ENCODE data around the gene ZNF23. TPM values are rescaled to one million over a fixed set of nuclear protein-coding genes. Genes with fewer than 3 reads are reported as not detected.

Gene ZNF23
- total RNA-seq, 1 donor from 2014 or later = 11.4 TPM

DNA sequence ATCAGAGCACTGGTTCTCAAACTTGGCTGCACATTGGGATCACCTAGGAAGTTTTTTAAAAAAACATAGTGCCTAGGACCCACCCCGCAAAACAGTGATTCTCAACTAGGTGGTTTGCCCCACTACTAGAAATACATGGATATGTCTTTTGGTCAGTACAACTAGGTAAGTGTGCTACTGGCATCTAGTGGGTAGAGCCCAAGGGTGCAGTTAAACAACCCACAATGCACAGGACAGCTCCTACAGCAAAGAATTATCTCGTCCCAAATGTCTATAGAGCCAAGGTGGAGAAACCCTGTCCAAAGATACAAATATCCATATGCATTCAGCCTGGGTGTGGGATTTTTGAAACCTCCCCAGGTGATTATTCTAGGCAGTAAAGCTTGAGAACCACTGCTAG, 38.9 kb upstream of the ZNF23 start:
- H3K4me3 Mint-ChIP-seq (ENCODE audit: low read depth) = no peak overlapping the region
- H3K27ac Mint-ChIP-seq = no peak overlapping the region
- H3K4me1 Mint-ChIP-seq (ENCODE audit: low read depth) = no peaks in the 10 kb centered on the region
- no peak for DNase-seq (ENCODE audit: low spot score, unreplicated experiment)
- TF ChIP-seq, protein P1, sequence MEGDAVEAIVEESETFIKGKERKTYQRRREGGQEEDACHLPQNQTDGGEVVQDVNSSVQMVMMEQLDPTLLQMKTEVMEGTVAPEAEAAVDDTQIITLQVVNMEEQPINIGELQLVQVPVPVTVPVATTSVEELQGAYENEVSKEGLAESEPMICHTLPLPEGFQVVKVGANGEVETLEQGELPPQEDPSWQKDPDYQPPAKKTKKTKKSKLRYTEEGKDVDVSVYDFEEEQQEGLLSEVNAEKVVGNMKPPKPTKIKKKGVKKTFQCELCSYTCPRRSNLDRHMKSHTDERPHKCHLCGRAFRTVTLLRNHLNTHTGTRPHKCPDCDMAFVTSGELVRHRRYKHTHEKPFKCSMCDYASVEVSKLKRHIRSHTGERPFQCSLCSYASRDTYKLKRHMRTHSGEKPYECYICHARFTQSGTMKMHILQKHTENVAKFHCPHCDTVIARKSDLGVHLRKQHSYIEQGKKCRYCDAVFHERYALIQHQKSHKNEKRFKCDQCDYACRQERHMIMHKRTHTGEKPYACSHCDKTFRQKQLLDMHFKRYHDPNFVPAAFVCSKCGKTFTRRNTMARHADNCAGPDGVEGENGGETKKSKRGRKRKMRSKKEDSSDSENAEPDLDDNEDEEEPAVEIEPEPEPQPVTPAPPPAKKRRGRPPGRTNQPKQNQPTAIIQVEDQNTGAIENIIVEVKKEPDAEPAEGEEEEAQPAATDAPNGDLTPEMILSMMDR (IDR thresholded peaks at IDR 0.05; ENCODE audit: unreplicated experiment) = no peak
- no peaks in the 10 kb centered on the region for H3K27me3 Mint-ChIP-seq
- H3K36me3 Mint-ChIP-seq (ENCODE audit: insufficient read depth) = peaks cover 2% of the 10 kb centered on the region
- no peaks in the 10 kb centered on the region for H3K9me3 Mint-ChIP-seq (ENCODE audit: low read depth)

DNA sequence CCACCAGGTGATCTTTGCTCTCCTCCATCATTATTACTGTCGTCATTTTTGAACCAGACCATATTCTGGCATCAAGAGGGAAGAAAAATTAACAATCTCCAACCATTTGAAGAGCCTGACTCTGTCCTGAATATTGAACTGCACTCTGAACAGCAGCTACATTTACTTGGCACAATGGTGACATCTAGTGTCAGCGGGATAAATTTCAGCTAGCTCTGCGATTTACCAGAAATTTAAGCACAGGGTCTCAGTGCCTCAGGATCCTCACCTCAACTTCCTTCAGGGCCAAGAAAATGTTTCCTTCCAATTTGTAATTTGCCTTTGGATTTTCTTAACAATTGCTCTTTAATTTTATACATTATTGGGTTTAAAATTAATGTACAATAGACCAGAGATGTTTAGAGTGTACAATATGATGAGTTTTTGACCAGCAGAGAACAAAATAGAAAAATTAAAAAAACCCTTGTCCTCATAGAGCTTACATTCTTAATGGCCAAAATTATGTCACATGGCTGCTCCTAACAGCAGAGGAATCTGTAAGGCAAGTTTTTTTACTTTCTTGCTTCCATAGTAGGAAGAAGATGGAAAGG, 37.8 kb upstream of the ZNF23 start:
- no peaks in the 10 kb centered on the region for H3K4me1 Mint-ChIP-seq (ENCODE audit: low read depth)
- H3K36me3 Mint-ChIP-seq (ENCODE audit: insufficient read depth) = peaks cover 2% of the 10 kb centered on the region
- no peaks in the 10 kb centered on the region for H3K9me3 Mint-ChIP-seq (ENCODE audit: low read depth)
- H3K27ac Mint-ChIP-seq = no peak overlapping the region
- peak; percentile 24 for DNase-seq (ENCODE audit: low spot score, unreplicated experiment)
- TF ChIP-seq, protein P1 (IDR thresholded peaks at IDR 0.05; ENCODE audit: unreplicated experiment) = peak; percentile 76
- no peak overlapping the region for H3K4me3 Mint-ChIP-seq (ENCODE audit: low read depth)
- no peaks in the 10 kb centered on the region for H3K27me3 Mint-ChIP-seq

DNA sequence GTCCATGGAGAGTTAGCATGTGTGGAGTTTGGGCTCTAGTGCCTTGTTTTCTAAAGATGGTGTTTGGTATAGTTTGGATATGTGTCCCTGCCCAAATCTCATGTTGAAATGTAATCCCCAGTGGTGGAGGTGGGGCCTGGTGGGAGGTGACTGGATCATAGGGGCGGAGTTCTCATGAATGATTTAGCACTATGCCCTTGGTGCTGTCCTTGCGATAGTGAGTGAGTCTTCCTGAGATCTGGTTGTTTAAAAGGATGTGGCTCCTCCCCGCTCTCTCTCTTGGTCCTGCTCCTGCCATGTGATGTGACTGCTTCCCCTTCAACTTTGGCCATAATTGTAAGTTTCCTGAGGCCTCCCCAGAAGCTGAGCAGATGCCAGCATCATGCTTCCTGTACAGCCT, 36.0 kb upstream of the ZNF23 start:
- H3K27me3 Mint-ChIP-seq = no peaks in the 10 kb centered on the region
- no peak overlapping the region for H3K27ac Mint-ChIP-seq
- no peaks in the 10 kb centered on the region for H3K4me1 Mint-ChIP-seq (ENCODE audit: low read depth)
- H3K4me3 Mint-ChIP-seq (ENCODE audit: low read depth) = no peak overlapping the region
- no peaks in the 10 kb centered on the region for H3K36me3 Mint-ChIP-seq (ENCODE audit: insufficient read depth)
- DNase-seq (ENCODE audit: low spot score, unreplicated experiment) = no peak
- TF ChIP-seq, protein P1 (IDR thresholded peaks at IDR 0.05; ENCODE audit: unreplicated experiment) = no peak
- H3K9me3 Mint-ChIP-seq (ENCODE audit: low read depth) = no peaks in the 10 kb centered on the region

DNA sequence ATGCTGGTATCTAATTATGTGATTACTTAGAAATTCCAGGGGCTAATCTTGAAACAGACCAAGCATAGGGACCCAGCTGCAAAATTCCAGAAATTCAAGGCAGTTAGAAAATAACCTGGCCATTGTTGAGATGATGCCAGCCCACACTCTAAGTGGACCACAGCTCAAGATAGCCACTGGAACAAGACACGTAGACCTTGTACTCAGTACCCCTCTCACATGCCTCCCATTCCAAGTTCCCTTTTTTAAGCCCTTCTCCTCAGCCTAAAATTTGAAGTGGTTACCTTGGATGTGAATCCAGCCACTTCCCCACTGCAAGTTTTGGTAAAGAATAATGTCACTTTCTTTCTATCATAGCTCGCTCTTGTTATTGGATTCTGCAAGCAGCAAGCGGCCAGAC, 31.2 kb upstream of the ZNF23 start:
- no peaks in the 10 kb centered on the region for H3K9me3 Mint-ChIP-seq (ENCODE audit: low read depth)
- no peak overlapping the region for H3K4me3 Mint-ChIP-seq (ENCODE audit: low read depth)
- no peaks in the 10 kb centered on the region for H3K27me3 Mint-ChIP-seq
- no peaks in the 10 kb centered on the region for H3K36me3 Mint-ChIP-seq (ENCODE audit: insufficient read depth)
- TF ChIP-seq, protein P1 (IDR thresholded peaks at IDR 0.05; ENCODE audit: unreplicated experiment) = no peak
- no peak for DNase-seq (ENCODE audit: low spot score, unreplicated experiment)
- no peak overlapping the region for H3K27ac Mint-ChIP-seq
- H3K4me1 Mint-ChIP-seq (ENCODE audit: low read depth) = no peaks in the 10 kb centered on the region

DNA sequence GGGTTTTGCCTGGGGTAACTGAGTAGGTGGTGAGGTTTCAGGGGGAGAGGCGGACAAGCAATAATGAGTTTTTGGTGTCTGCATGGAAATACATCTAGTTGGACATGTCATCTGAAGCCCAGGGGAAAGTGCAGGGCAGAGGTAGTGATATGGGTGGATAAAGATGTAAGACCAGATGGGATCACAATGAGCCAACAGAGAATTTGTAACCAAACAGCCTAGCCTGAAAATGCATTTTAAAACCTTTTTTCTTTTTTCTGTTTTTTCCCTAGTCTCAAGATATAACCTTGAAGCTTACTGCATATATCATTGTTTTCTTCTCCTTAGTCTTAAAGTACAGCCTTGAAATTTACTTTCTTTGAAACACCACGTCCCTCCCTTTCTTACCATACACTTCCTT, 30.7 kb upstream of the ZNF23 start:
- no peaks in the 10 kb centered on the region for H3K9me3 Mint-ChIP-seq (ENCODE audit: low read depth)

More for the DNA sequence above, 30.7 kb upstream of the ZNF23 start:
- Mint-ChIP-seq H3K27me3 (no peaks in the 10 kb centered on the region), H3K4me3 (ENCODE audit: low read depth) (no peak overlapping the region), H3K4me1 (ENCODE audit: low read depth) (no peaks in the 10 kb centered on the region), H3K27ac (no peak overlapping the region), H3K36me3 (ENCODE audit: insufficient read depth) (no peaks in the 10 kb centered on the region)
- no peak for DNase-seq (ENCODE audit: low spot score, unreplicated experiment)
- TF ChIP-seq, protein P1 (IDR thresholded peaks at IDR 0.05; ENCODE audit: unreplicated experiment) = no peak
